HTR-8/SVneo (cell line): Measurements from ENCODE around the gene CADM1.

Source experiments
- DNase-seq: peaks from one replicate; pipeline ENCODE4 v3.0.0; 2011; ENCODE audit warnings: low spot score, mixed read lengths; ENCODE audit not compliant: insufficient read length
- FAIRE-seq: peaks from 2 replicates; lab custom pipeline; 2011; peaks lifted over from hg19 to GRCh38; lab: Jason Lieb, UNC

Gene CADM1

DNA sequence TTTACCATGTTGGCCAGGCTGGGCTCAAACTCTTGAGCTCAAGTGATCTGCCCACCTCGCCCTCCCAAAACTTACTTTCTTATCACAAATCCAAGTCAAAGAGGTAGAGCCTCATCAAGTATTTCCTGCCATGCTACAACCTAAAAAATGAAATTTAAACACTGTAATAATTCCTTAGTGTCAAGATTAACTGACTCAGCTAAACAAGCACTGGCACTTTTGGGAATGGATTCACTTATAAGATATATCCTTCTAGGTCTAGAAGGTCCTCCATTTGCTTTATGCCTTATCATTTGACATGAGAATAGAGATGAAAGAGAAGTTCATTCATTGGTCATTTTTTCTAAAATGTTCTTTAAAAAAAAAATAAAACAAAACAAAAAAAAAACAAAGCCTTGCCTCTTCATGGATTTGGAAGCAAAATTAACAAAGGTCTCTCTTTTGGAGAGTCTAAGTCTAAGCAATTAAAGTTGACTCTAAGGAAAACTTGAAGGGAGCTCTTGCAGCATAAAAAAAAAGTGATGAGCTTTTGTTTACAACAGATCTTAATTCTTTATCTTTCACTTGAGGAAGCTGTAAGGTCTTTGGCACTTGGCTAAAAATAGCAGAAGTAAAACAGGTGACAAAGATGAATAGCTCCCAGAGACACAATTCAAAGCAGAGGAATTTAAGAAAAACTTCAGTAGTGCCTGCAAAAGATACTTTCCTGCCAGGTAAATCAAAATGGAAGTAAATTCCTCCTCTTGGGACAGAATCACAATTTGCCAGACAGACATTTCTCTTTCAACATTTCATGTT, 50.3 kb downstream of the CADM1 start:
- DNase-seq, result no peak
- FAIRE-seq, result no peak

- DNase-seq, result no peak
- no peak for FAIRE-seq
Observed at GRCh38 chr11:115452241-115452640, 52.0 kb downstream of the CADM1 start.

DNA sequence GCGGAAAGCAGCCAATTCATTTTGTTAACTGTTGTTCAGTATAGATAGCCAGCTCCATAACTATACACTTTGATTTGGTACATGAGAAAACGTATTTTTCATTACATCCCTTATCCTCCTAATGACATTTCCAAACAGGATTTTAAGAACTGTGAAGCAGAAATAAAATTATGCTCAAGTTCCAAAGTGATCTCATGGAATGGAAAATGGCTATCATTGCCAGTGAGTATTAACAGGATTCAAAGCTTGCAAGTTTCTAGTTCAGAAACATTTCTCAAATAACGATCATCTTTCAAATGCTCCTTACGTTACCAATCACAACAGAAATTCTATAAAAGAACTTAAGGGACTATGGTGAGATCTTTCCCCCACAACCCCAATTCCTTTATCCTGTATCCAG, 53.7 kb downstream of the CADM1 start:
- DNase-seq, result no peak
- no peak for FAIRE-seq

GRCh38 chr11:115447273-115447864, 56.8 kb downstream of the CADM1 start:
- DNase-seq (no peak), FAIRE-seq (no peak)

- FAIRE-seq (no peak), DNase-seq (no peak)
Observed at GRCh38 chr11:115446214-115446613, 58.0 kb downstream of the CADM1 start.

- no peak for DNase-seq
- FAIRE-seq, result no peak
Observed at GRCh38 chr11:115444542-115444941, 59.7 kb downstream of the CADM1 start.

GRCh38 chr11:115439969-115440540, 64.2 kb downstream of the CADM1 start:
- FAIRE-seq (no peak), DNase-seq (no peak)

DNA sequence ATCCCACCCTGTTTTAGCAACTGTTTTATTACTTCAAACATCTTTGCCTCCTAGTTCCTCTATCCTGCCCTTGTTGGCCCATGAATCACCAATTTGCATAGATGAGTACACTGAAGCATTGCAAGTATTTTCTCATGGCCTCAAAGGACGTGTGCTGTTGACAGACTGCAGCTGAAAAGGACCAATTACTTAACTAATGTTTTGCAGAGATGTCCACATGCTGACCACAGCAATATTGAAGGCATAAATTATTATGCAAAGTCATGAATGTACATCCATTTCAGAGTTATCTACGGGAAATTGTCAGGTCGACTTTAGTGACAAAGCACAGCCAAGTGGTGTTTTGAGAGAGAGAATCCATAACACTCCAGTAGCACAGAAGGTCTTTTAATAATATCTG, 64.8 kb downstream of the CADM1 start:
- DNase-seq (no peak), FAIRE-seq (no peak)

GRCh38 chr11:115437902-115438575, 66.2 kb downstream of the CADM1 start:
- DNase-seq, result no peak
- no peak for FAIRE-seq

DNA sequence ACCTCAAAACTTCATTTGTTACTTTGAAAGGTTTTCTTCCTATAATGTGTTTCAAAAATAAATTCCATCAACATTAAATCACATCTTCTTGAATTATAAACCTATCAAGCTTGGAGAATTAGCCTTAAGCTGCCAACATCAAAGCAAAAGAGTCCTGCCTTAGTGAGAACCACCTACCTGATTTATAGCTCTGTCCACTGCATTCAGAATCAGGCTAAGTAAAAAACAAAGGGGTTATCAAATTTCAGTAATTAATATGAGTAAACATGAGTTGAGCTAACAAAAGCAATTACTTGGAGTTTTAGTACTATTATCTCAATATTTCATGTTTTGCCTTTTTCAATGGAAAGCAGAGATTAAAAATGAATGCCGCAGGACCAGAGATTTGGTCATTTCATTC, 73.9 kb downstream of the CADM1 start:
- DNase-seq, result no peak
- FAIRE-seq, result no peak

DNA sequence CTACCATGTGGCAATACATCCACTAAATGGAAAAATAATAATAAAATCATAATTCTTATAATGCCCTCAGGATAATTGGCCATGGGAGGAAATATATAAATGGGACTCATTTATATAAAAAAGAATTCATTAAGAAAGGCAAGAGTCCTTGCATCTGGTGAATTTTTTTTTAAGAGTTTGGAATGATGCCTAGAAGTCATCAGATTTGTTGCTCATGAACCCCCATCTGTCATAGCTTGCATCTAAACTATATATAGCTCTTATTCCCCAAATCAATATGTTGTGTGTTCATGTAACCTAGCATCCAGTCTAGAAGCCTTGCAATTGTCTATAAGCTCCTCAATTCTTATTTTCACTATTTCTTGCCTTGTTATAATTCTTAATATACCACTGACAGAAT, 75.9 kb downstream of the CADM1 start:
- no peak for FAIRE-seq
- no peak for DNase-seq

DNA sequence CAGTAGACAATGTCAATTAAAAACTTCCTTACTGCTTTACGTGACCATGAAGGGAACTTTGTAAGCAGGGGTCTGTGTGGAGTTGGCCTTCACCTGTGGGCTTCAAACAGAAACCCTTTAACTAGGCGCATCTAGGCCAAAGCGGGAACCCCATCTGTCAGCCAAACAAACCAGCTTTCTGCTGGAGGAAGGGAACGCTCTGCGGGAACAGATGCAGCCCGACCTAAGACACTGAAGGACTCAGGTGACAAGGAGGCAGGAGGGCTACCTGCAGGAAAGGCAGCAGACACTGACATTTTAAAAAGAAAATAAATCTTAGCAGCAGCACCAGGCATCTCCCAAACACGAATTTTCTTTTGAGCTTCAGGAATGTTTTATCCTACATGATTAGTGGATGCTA, 78.4 kb downstream of the CADM1 start:
- DNase-seq (no peak), FAIRE-seq (no peak)

- FAIRE-seq (no peak), DNase-seq (no peak)
Observed at GRCh38 chr11:115425250-115425649, 79.0 kb downstream of the CADM1 start.

- no peak for DNase-seq
- no peak for FAIRE-seq
Observed at GRCh38 chr11:115423728-115424459, 80.3 kb downstream of the CADM1 start.

DNA sequence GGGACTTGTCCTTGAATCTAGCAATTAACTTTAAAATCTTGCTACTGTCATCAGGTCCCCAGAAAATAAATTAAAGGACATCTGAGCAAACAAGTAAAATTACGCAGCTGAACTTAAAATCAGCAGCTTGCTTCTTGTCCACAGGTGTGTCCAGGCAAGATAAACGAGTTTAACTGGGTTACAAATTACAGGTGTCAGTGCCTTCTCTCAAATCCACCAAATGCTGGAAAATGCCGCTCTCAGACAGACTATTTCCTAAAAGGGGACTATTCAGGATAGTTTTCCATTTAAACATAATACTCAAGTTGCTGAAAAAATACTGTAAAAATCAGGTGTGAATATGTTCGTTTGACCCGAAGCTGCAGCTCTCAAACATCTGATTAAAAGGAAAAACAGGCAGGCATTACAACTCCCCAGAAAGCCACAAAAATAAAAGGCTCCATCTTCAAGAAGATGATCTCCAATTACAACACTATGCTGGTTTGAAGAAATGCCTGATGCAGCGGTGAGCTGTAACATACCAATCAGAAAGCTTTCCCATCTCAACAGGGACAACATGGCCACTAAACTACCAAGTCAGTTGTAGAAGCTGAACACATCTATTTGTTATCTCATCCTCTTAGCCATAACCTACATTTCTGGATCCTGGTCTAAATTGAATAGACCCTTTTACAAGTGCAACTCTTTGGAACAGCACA, 82.1 kb downstream of the CADM1 start:
- FAIRE-seq (no peak), DNase-seq (no peak)

DNA sequence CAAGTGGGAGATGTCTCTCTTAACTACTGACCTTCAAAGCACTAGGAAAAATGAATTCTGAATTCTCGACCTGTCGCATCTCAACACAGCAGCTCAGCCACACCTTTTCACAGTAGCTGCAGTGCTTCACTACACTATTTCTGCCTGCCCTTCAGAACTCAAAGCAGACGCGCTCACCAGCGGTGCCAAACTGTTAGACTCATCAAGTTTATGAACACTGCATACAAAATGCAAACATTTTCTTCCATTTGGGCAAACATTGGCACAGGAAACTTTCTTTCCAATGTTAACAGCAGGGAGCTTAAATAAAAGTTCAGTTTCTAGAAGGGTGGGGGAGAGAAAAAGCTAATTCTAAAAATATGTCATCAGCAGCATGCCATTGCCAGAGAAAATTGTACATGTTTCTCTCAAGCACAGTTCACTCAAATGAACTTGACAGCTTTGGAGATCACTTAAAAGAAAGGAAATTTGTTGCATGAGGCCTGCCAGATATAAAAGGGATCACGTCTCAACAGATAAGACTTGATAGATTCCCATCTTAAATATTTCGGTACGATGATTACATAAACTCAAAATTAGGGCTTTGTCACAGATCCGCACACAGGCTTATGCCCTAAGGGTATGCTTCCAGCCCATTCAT, 82.7 kb downstream of the CADM1 start:
- no peak for FAIRE-seq

DNA sequence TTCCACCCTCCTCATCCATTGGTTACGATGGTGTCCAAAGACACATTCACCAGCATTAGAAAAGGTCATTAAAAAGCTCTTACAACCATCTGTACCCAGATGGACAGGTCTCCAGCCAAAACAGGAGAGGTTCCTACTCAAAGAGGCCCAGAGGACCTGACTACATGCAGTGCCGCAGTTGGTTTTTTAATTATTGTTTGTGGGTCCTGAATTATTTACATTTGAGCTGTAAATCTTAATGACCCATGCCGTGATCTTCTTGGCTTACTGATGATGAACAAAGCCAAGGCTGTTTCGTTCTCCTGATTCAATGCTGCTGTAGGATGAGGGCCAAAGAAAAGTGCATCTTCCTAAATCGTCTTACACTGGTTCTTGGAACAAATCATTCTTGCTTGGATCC, 83.7 kb downstream of the CADM1 start:
- FAIRE-seq, result no peak
- no peak for DNase-seq

More for the DNA sequence above, 82.7 kb downstream of the CADM1 start:
- DNase-seq, result no peak

- FAIRE-seq (no peak), DNase-seq (no peak)
Observed at GRCh38 chr11:115418626-115419025, 85.6 kb downstream of the CADM1 start.

DNA sequence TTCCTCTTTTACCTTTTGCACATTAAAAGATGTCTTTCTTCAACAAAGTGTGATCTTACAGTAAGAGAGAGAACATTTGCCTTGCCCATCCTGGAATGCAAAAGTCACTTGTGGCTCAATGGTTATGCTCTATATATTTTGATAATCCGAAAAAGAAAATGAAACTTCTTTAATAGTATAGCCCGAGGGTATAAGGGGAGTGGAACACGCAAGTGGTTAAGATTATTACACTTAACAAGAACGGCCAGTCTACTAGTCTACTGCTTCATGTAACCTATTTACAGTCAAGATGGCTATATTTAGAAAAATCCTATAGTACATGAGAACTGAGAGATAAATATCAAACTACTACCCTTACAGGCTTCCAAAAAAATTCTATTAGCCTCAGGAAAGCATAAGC, 86.1 kb downstream of the CADM1 start:
- FAIRE-seq (no peak), DNase-seq (no peak)
